HCT116 (cell line): ENCODE data around the gene URI1. TPM values are rescaled to one million over a fixed set of nuclear protein-coding genes. Genes with fewer than 3 reads are reported as not detected.

Source experiments
- ATAC-seq: fragments of 200-7000 bp; cut with Tn5 transposase; 2 replicates; pipeline ENCODE4 v1.9.1; 2020; ENCODE audit warnings: mild to moderate bottlenecking, moderate library complexity
- BruUV-seq: library from RNA; stranded (reverse); fragments of 400-500 nt; replicated peaks from 2 replicates; lab custom pipeline; 2021; lab: Mats Ljungman, UMichigan
- CTCF ChIA-PET: fragments of 300-600 bp; sonication (Branson Sonifier 250); formaldehyde crosslinking; loops from one replicate; lab custom pipeline; 2021; ENCODE audit warnings: antibody characterized with exemption; lab: Charles Lee
- POLR2A ChIA-PET: fragments of 300-600, 350-600 bp; sonication (Branson Sonifier 250); formaldehyde crosslinking; loops from one replicate; lab custom pipeline; 2021; ENCODE audit warnings: antibody characterized with exemption; lab: Charles Lee
- RAD21 ChIA-PET, 2 experiments: fragments of 300-600 bp; sonication (Branson Sonifier 250); formaldehyde crosslinking; loops; one replicate each; lab custom pipeline; 2023; ENCODE audit warnings: low total read pairs in 2 of 2; ENCODE audit not compliant: uncharacterized antibody in 2 of 2, unreplicated experiment in 2 of 2, low non-redundant PET in 1 of 2; lab: Charles Lee
- DNase-seq: peaks from one replicate; pipeline ENCODE4 v3.0.0-alpha.2; 2010; ENCODE audit warnings: low read depth, low spot score
- H2AFZ ChIP-seq: fragments of 200-600 bp; shearing (Covaris generic), sonication (generic); 2 replicates; pipeline ENCODE4 v1.6.1; 2017; ENCODE audit warnings: low read depth, mixed run types, mixed read lengths, antibody characterized with exemption, low read length; ENCODE audit not compliant: poor library complexity, severe bottlenecking
- H3K27ac ChIP-seq: 2 replicates; pipeline ENCODE4 v1.5.1; 2012; ENCODE audit warnings: low read depth, low read length
- H3K27me3 ChIP-seq: fragments of 200-600 bp; sonication (generic); 2 replicates; pipeline ENCODE4 v1.6.1; 2016; ENCODE audit warnings: mixed run types, low read length, mixed read lengths; ENCODE audit not compliant: insufficient read depth
- H3K36me3 ChIP-seq, 2 experiments: fragments of 200-500 bp in 1 of 2; fragments of 200-600 bp in 1 of 2; sonication (Bioruptor generic) in 1 of 2; sonication (generic) in 1 of 2; 2 replicates each; pipeline versions ENCODE4 v1.5.1 to v1.6.1; 2014 to 2016; ENCODE audit warnings: low read length in 2 of 2, inconsistent platforms in 1 of 2, mixed read lengths in 1 of 2, mixed run types in 1 of 2; ENCODE audit not compliant: insufficient read depth in 2 of 2, control insufficient read depth in 1 of 2
- H3K4me1 ChIP-seq, 2 experiments: fragments of 200-600 bp in 1 of 2; sonication (generic) in 1 of 2; 2 replicates each; pipeline versions ENCODE4 v1.5.1 to v1.6.1; 2012 to 2017; ENCODE audit warnings: low read length in 2 of 2, inconsistent platforms in 1 of 2, mild to moderate bottlenecking in 1 of 2, mixed read lengths in 1 of 2, mixed run types in 1 of 2, moderate library complexity in 1 of 2; ENCODE audit not compliant: insufficient read depth in 2 of 2, control insufficient read depth in 1 of 2
- H3K4me2 ChIP-seq: fragments of 200-600 bp; sonication (generic); 2 replicates; pipeline ENCODE4 v1.6.1; 2017; ENCODE audit warnings: mixed run types, low read length, mixed read lengths
- H3K4me3 ChIP-seq, 2 experiments: fragments of 200-600 bp in 1 of 2; sonication (generic) in 1 of 2; replicated peaks in 1 of 2; 2 replicates each; pipeline ENCODE4 v1.5.1; 2011 to 2016; ENCODE audit warnings: low read length in 2 of 2, control low read depth in 1 of 2, low read depth in 1 of 2, mild to moderate bottlenecking in 1 of 2, mixed read lengths in 1 of 2, mixed run types in 1 of 2
- H3K79me2 ChIP-seq: fragments of 200-600 bp; sonication (generic); 2 replicates; pipeline ENCODE4 v1.6.1; 2017; ENCODE audit warnings: mild to moderate bottlenecking, mixed run types, low read length, moderate library complexity, mixed read lengths; ENCODE audit not compliant: insufficient read depth
- H3K9ac ChIP-seq: fragments of 200-600 bp; sonication (generic); 2 replicates; pipeline ENCODE4 v1.6.1; 2016; ENCODE audit warnings: low read length, mixed read lengths
- H3K9me2 ChIP-seq: fragments of 200-600 bp; sonication (generic), shearing (Covaris generic); 2 replicates; pipeline ENCODE4 v1.6.1; 2017; ENCODE audit warnings: mixed run types, mild to moderate bottlenecking, moderate library complexity; ENCODE audit not compliant: insufficient read depth
- H3K9me3 ChIP-seq, 2 experiments: fragments of 200-500 bp in 1 of 2; fragments of 200-600 bp in 1 of 2; sonication (Bioruptor generic) in 1 of 2; sonication (generic) in 1 of 2; 2 replicates each; pipeline ENCODE4 v1.6.1; 2014 to 2017; ENCODE audit warnings: low read length in 2 of 2, mixed read lengths in 2 of 2, inconsistent platforms in 1 of 2, low read depth in 1 of 2, mild to moderate bottlenecking in 1 of 2, mixed run types in 1 of 2, moderate library complexity in 1 of 2; ENCODE audit not compliant: control insufficient read depth in 1 of 2, insufficient read depth in 1 of 2
- H4K20me1 ChIP-seq: fragments of 200-600 bp; sonication (generic), shearing (Covaris generic); 2 replicates; pipeline ENCODE4 v1.6.1; 2017; ENCODE audit warnings: mixed run types, mild to moderate bottlenecking, moderate library complexity; ENCODE audit not compliant: insufficient read depth
- CEBPB ChIP-seq: IDR thresholded peaks from 2 replicates; pipeline ENCODE4 v1.6.1; 2012; ENCODE audit warnings: low read depth
- CTCF ChIP-seq, 3 experiments: fragments of 200-600 bp in 1 of 3; sonication (generic) in 1 of 3; IDR thresholded peaks in 2 of 3; conservative IDR thresholded peaks in 1 of 3; 2 replicates each; pipeline ENCODE4 v1.5.1; 2012 to 2017; ENCODE audit warnings: low read depth in 2 of 3, low read length in 2 of 3, antibody characterized with exemption in 1 of 3, borderline replicate concordance in 1 of 3, control low read depth in 1 of 3, mild to moderate bottlenecking in 1 of 3, mixed read lengths in 1 of 3, mixed run types in 1 of 3, moderate library complexity in 1 of 3; ENCODE audit not compliant: insufficient read depth in 1 of 3
- EZH2 ChIP-seq: fragments of 200-600 bp; sonication (generic); IDR thresholded peaks from 2 replicates; pipeline ENCODE4 v1.6.1; 2017; ENCODE audit warnings: antibody characterized with exemption, mixed run types
- RAD21 ChIP-seq: IDR thresholded peaks from 2 replicates; pipeline ENCODE4 v1.6.1; 2012; ENCODE audit warnings: low read depth, mild to moderate bottlenecking
- TCF7L2 ChIP-seq: IDR thresholded peaks from 2 replicates; pipeline ENCODE4 v1.7.0; 2011; ENCODE audit warnings: borderline replicate concordance, inconsistent platforms; ENCODE audit not compliant: insufficient read depth, insufficient read length; ENCODE audit errors: extremely low read depth
- ZBTB33 ChIP-seq: IDR thresholded peaks from 2 replicates; pipeline ENCODE4 v1.6.1; 2011; ENCODE audit warnings: mild to moderate bottlenecking, low read length, moderate library complexity; ENCODE audit not compliant: insufficient replicate concordance; ENCODE audit errors: extremely low read depth
- intact Hi-C: fragments of 100-400 bp; cut with micrococcal nuclease; formaldehyde crosslinking; loops from 2 replicates; pipeline ENCODE4 v1.10.0; 2022
- total RNA-seq: library from RNA; stranded (reverse); gene quantifications from one replicate; pipeline ENCODE4 v1.2.1, GENCODE V29; 2021; ENCODE audit not compliant: unreplicated experiment

URI1 gene
- total RNA-seq, 1 experiment from 2014 or later, result 51.4 TPM

DNA sequence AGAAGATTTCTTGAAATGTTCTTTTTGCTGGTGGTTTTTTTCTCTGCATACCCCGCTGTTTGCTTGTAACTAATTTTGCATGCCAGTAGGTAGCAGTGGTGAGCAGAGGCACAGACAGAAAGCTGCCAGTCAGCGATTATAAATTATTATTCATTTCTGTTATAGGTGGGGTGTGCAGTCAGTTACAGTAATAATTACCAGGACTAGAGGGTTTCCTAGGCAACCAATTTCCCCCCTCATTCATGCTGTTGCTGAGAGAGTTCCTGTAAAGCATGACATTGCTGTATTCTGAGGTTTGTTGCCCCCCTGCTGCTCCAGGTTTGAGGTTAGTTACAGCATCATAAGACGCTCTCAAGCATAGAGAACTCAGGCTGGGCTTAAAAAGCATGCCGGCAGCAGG, 104.5 kb downstream of the URI1 start:
- CTCF ChIA-PET, result interaction anchor here (1.2 kb wide), 1 partner anchor 9 kb away, joined by 3 read pairs; no protein-coding TSS in a partner anchor
- no peak overlapping the region for H3K4me2 ChIP-seq
- no peak for DNase-seq
- RAD21 ChIA-PET, result no interaction called here
- no peak overlapping the region for H3K9ac ChIP-seq
- no peaks in the 10 kb centered on the region for H3K4me1 ChIP-seq
- no peak overlapping the region for H3K4me3 ChIP-seq
- no peaks in the 10 kb centered on the region for H3K9me2 ChIP-seq
- intact Hi-C loops, result loop anchor here (2.0 kb wide), 1 partner anchor 604 kb away; no protein-coding TSS in a partner anchor
- no peaks in the 10 kb centered on the region for H3K9me3 ChIP-seq
- no peak overlapping the region for H2AFZ ChIP-seq
- TF ChIP-seq CTCF (IDR thresholded peaks at IDR 0.05 in 2 of 3, conservative IDR thresholded peaks at IDR 0.05 in 1 of 3; ENCODE audit: borderline replicate concordance in 1 of 3, insufficient read depth in 1 of 3, low read depth in 2 of 3, low read length in 2 of 3) (peak; percentile 6 to 72 (median 70); a peak in 4 of 6 replicates), EZH2 (no peak), RAD21 (peak; percentile 41; the same call in 1 of the 2 replicates), CEBPB (no peak), TCF7L2 (no peak), ZBTB33 (no peak)
- TF ChIP-seq, all 23 proteins: peak for 2
- BruUV-seq, result no TSS peak
- H3K27ac ChIP-seq, result no peak overlapping the region
- ATAC-seq, result peak; percentile 82
- H3K79me2 ChIP-seq, result no peaks in the 10 kb centered on the region
- H3K36me3 ChIP-seq, result no peaks in the 10 kb centered on the region
- H4K20me1 ChIP-seq, result no peaks in the 10 kb centered on the region
- POLR2A ChIA-PET, result no interaction called here
- no peaks in the 10 kb centered on the region for H3K27me3 ChIP-seq
